Measurements from ENCODE around the gene DOCK3.

The DOCK3 gene

DNA sequence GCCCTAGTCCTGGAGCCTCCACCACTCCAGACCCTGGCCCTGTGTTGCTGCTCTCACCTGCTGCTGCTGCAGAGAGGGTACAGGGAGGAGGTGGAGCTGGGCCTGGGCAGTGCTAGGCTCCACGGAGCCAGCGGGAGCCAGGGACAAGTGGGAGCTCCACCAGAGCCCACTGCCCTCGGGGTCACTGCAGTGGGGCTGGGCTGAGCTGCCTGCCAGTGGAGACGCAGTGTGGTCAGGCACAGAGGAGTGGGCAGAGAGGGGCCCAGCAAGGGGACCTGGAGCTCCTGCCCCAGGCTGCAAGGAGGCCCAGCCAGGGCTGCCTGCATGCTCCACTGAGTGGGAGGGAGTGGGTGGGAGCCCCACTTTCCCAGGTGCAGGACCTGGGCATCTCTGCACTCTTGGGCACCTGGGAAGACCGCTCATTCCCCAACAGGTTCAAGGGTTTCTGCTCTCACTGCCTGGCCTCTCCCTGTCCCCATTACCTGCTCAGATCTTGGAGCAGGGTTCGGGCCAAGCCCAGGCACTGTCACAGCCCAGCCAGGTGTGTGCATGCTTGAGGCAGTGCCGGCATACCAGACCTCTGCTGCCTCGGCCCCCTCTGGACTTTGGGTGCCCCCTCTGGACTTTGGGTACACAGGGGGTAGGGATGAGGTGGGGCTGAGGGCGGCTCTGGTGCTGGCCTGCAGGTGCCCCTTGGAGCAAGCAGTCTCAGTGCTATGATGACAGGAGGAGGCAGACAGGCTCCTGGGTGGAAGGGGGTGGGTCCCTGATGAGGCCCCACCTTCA, 308.0 kb downstream of the DOCK3 start:
- no peak for DNase-seq (ENCODE audit: low read depth)
- TF ChIP-seq, protein P1, sequence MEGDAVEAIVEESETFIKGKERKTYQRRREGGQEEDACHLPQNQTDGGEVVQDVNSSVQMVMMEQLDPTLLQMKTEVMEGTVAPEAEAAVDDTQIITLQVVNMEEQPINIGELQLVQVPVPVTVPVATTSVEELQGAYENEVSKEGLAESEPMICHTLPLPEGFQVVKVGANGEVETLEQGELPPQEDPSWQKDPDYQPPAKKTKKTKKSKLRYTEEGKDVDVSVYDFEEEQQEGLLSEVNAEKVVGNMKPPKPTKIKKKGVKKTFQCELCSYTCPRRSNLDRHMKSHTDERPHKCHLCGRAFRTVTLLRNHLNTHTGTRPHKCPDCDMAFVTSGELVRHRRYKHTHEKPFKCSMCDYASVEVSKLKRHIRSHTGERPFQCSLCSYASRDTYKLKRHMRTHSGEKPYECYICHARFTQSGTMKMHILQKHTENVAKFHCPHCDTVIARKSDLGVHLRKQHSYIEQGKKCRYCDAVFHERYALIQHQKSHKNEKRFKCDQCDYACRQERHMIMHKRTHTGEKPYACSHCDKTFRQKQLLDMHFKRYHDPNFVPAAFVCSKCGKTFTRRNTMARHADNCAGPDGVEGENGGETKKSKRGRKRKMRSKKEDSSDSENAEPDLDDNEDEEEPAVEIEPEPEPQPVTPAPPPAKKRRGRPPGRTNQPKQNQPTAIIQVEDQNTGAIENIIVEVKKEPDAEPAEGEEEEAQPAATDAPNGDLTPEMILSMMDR (IDR thresholded peaks at IDR 0.05; ENCODE audit: insufficient read depth, low read depth, low read length, missing control alignments) = no peak
- H3K4me3 ChIP-seq (ENCODE audit: low read depth, low read length) = no peak overlapping the region

DNA sequence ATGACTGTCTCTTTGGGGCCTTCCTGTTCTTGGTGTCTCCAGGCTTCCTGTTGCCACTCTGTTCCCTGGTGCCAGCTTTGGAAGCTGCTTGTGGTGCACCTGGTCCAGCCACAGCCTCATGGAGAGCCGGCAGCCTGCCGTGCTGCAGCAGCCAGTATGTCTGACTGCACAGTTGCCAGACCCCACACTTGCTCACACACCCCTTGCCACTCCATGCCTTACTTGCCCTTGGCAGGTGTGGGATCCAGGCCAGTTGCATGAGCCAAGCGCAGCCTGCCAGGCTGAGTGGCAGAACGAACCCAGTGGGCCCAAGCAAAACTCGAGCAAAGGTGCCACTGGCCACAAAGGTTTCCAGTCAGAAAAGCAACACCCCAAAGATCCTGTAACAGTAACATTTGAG, 309.2 kb downstream of the DOCK3 start:
- TF ChIP-seq, protein P1 (IDR thresholded peaks at IDR 0.05; ENCODE audit: insufficient read depth, low read depth, low read length, missing control alignments) = no peak
- no peak for DNase-seq (ENCODE audit: low read depth)
- no peak overlapping the region for H3K4me3 ChIP-seq (ENCODE audit: low read depth, low read length)

DNA sequence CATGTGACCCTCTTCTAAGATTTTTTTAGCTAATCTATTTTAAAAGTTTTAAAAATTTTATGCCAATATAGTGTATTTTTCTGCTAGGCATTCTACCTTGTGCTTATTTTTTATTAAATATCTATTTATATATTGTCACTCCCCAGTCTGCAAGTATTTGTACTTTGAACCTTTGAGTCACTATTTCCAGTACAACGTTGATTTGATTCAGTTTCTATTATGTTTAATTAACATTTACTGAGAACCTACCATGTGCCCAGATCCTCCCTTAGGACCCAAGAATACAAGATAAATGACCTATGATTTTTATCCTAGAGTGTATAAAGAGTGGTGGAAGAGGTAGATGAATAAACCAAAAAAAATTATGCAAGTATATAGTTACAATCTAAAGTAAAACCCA, 311.2 kb downstream of the DOCK3 start:
- DNase-seq (ENCODE audit: low read depth) = no peak
- no peak overlapping the region for H3K4me3 ChIP-seq (ENCODE audit: low read depth, low read length)
- TF ChIP-seq, protein P1 (IDR thresholded peaks at IDR 0.05; ENCODE audit: insufficient read depth, low read depth, low read length, missing control alignments) = no peak

DNA sequence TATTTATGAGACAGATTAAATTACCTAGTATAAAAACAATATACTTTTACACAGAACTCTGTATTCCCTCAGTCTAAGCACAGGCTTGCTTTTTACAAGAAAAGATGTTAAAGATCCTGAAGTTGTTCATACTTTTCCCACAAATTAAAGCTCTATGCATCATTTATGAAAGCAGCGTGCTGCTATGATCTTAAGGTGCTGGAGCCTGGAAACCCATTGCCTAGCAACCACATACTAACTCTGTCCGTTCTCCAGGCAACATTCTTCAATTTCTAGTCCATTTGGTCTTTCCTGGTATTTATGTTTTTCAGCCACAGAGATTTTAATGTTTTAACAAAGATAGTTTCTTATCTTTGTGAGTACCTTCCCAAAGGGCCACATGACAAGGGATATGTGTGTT, 312.0 kb downstream of the DOCK3 start:
- no peak for DNase-seq (ENCODE audit: low read depth)
- TF ChIP-seq, protein P1 (IDR thresholded peaks at IDR 0.05; ENCODE audit: insufficient read depth, low read depth, low read length, missing control alignments) = no peak
- H3K4me3 ChIP-seq (ENCODE audit: low read depth, low read length) = no peak overlapping the region

DNA sequence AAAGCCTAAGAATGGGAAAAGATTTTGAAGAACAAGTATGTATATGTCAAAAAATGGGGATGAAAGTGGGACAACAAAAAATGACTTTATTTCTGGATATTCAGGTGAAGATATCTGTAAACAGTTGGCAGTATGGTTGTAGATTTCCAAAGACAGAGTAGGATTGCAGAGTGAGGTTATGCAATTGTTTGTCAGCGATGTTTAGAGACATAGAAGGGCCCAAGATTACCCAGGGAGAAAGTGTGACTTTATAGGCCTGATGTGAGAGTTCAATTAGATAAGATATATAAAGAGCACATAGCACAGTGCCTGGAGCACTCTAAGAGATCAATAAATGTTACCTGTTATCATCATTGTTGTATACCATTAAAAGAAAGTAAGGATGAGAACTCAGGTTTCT, 319.8 kb downstream of the DOCK3 start:
- no peak overlapping the region for H3K4me3 ChIP-seq (ENCODE audit: low read depth, low read length)
- DNase-seq (ENCODE audit: low read depth) = no peak
- TF ChIP-seq, protein P1 (IDR thresholded peaks at IDR 0.05; ENCODE audit: insufficient read depth, low read depth, low read length, missing control alignments) = no peak

DNA sequence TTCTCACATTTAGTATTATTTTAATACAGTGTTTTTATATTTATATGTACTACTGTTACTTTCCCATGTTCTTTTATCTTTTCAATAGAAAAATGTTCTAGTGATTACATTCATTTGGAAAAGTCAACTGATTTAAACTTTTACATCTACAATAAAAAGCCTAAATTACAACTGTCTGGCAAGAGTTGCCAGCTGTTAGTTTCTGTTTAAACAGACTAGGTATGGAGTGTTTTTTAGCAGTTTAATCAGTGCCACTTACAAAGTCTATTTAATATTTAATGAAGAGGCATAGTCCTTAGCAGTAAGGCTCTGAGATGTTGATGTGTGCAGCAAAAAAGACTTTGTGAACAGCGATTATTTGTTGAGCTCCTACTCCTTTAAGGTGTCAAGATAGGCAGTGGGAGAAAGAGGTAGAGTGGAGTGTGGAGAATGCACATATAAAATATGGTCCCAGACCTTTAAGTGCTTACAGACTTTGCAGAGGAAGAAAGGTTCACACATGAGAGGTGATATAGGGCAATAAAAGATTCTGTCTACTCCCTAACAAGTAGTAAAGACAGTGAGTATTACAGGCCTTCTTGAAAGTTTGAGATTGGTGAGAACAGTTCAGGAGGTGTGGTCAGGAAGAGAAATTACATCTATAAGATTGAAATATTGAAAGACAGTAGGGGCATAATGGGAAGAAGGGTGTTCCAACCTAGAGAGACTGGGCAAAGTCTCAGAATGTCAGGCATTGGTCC, 320.5 kb downstream of the DOCK3 start:
- no peak for DNase-seq (ENCODE audit: low read depth)
- H3K4me3 ChIP-seq (ENCODE audit: low read depth, low read length) = no peak overlapping the region
- TF ChIP-seq, protein P1 (IDR thresholded peaks at IDR 0.05; ENCODE audit: insufficient read depth, low read depth, low read length, missing control alignments) = no peak
